HG02938 (cell line): Measurements from ENCODE around the gene WBP2.
A peak's percentile ranks its signal among the peaks of the same experiment; 100 is the strongest.

Experiments
- ATAC-seq: cut with Tn5 transposase; IDR thresholded peaks from one replicate; pipeline ENCODE4 v1.9.1; 2021; ENCODE audit warnings: mild to moderate bottlenecking, moderate library complexity; ENCODE audit not compliant: unreplicated experiment

Gene WBP2

DNA sequence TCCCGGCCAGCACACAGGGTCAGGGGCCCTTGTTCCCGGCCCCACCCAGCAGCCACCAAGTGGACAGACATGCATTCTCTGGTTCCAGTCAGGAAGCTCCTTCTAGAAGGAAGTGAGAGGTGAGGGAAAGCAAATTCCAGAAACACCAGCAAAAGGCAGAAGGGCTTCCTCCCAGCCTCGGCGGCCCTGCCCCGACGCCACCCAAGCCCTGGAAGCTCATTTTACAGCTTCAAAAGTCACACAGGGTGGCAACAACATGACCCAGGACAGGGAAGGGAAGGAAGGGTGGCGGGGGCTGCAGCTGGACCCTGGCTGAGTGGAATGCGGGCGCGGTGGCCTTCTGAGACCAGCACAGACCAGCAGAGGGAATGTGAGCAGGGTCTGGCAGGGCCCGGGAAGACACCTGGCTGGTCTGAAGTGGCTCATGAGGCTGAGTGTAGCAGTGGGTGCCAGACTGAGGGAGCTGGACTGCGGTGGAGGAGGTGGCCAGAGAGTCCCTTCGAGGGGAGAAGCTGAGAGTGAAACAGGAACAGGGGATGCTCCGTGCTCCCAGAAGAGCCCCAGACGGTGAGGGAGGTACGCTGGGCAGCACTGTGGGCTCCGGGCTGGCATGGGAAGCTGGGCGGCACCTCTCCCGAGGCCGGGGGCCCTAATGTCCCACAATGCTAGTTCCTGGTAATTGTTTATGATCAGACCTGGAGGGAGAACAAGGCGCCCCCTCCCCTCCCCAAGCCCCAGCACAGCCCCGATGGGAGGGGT, 9.0 kb downstream of the WBP2 start:
- ATAC-seq: no peak

DNA sequence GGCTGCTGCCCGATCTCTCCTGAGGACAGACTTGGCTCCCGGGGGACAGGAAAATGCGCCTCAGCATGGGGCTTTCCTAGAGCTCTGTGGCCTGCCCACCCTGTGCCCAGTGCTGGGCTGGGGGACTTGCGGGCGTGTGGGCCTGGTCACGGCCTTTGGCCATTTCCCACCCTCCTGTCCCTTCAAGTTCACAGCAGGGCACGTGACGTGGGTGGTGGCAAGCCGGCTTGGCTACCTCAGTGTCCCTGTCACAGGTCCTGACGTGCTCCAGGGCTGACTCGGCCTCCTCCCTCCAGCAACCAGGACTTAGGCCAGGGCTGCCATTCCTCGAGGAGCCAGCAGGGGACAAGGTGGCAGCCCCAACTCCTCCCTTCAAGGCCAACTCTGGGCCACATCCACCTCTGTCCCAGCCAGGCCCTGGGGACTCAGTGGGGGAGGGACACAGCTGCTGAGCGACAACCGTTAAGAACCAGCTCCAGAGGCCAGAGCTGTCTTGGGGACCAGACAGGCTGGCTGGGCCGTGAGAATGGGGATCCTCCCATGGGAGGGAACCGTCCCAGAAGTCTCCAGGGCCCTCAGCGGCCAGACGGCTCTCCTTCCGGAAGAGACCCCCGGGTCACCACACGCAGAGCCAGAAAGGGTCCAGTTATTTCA, 9.9 kb downstream of the WBP2 start:
- peak; percentile 73 for ATAC-seq

DNA sequence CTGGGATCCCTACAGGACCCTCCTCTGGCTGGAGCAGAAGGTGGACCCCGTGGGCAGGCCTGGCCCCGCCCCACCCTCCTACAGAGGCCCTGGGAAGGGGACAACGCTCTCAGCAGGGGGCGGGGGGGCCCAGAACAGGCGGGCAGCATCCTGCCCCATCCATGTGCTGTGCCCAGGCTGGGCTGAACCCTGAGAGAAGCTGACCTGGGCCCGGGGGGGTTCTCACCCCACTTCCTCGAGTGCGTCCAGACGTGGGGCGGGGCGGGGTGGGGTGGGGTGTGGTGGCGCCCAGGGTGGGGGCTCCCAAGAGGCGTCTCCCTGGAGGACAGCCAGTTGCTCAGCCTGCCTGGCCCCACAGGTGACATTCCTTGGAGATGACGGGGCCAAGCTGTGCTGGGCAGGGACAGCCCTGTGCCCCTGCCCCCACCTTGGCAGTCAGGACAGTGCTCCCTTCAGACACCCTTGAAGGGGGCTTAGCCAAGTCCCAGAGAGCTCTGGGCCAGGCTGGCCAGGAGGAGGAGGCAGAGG, 10.5 kb downstream of the WBP2 start:
- ATAC-seq: peak; percentile 12

DNA sequence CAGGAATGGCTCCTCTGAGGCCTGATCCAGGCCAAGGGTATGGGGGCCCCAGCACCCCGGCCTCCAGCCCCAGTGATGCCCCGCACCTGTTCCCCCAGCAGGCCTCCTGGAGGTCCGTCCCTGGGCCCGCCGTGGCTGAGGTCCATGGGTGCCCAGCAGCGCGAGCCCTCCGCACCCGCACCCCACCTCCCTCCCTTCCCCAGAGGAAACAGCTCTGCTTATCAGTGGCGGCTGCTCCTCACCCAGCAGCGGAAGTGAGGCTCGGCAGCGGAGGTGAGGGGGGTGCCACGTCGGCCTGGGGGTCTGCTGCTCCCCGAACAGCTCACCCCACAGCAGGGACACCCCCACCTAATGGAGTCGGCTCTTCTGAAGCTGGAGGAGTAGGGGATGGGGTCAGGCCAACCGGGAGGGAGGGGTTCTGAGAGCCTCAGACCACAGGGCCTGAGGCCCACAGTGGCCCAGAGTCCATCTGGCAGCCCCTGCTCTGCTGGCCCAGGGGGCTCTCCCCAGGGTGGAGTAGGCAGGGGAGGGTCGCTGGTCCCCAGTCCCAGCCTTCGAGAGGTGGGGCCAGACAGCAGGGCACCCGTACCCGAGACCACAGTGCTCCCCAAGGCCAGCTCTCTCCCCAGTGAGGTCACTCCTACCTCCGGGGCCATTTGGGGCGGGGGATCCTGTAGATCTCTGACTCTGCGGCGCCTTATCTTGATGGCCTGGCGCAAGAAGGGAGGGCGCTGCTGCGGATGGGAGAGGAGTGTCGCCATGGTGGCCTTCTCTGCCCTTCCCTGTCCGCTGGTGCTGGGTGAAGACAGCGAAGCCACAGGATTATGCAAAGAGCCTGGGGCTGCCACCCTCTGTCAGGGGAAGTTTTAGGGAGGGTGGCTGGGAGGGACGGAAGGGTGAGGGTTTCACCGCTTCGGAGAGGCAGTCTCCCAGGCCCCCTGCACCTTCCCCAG, 11.3 kb downstream of the WBP2 start, which contains the start of gene UNC13D:
Gene UNC13D (minus strand): TSS at position 828 of the 953 bp plus-strand sequence. CDS start 67 bp downstream, at position 761.
- ATAC-seq: no peak

DNA sequence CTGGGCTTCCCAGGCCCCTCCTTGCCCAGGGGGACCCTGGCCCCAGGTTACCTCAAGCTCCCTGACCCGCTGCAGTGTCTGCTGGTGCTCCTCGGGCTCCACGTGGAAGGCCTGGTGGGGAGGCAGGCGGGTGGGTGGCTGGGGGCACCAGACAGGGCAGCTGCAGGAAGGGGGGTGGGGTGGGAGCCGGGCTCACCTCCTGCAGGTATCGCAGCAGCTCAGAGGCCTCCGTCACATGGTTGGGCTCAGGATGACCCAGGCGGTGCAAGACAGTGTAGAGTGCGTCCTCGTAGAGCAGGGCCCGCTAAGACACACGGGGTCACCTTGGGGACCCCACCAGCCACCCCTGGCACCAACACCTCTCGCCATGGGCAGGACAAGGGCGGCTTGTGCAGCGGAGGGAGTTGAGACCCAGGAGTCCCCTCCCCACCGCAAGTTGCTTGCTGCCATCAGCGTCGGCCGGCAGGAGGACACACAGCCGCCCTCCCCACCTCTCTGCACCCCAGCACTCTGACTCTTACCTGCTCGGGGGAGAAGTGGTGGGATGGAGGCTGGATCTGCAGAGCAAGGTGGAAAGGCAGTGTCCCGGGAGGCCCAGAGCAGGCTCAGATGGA, 12.1 kb downstream of the WBP2 start:
- ATAC-seq: no peak

DNA sequence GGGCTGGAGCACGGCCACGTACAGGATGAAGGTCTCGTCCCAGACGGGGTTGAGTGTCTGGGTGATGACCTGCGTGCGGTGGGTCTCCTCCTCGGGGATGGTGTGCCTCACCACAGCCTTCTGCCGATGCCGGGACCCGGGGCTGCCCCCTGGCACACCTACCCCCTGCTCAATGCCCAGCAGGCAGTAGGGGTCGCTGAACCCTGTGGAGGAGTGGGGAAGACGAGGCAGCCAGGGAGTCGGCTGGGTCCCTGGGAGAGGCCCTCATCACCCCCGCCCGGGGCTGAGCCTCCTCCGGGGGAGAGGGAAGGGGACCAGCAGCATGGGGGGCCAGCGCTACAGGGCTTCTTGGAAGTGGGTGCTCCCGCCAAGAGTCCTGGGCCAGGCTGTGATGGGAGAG, 12.7 kb downstream of the WBP2 start:
- no peak for ATAC-seq

DNA sequence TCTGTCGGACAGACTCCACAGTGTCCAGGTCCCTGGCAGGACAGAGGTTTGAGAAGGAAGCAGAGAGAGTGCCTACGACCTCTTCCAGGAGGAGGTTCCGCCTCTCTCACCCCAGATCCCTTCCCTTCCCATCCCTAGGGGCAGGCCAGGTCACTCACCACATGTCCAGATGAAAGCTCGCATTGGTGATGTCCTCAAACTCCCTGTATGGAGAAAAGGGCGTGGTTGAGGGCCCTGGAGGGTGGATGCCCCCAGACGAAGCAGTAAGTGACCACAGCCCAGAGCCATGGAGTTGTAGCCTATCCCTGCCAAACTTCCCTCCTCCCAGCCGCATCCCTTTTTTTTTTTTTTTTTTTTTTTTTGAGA, 14.4 kb downstream of the WBP2 start:
- no peak for ATAC-seq

DNA sequence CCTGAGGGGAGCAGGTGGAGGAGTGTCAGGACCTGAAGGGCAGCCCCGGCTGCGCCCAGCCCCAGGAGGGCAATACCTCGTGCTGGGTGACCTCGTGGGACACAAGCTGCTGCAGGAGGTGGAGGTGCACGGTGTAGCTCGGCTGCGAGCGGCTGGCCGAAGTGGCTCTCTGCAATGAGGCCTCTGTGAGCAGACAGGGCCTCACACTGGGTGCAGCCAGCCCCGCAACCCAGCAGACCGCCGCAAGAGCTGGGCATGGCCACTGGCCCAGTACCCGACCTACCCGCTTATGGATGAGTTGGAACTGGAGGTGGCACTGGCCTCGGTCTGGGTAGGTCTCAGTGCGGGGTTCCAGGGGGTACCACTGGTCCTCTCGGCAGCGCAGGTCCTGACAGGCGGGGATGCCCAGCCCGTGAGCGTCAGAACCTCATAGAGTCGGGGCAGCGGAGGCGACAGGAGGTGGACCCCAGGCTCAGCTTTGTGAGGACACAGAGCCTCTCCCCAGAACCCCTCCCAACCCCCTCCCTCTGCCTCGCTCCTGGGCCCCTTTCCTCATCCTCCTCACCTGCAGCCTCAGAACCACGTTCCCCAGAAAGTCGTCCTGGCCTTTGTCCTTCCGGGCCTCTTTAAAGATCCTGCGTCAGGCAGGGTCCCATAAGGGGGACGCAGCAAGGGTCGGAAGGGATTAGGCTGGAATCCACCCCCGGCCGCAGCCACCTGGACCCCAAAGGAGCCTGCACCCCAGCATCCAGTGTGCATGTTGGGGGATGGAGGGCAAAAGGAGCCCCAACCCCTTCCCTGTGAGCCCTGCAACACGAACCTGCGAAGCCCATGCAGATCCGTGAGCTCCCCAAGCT, 15.0 kb downstream of the WBP2 start:
- ATAC-seq: no peak

DNA sequence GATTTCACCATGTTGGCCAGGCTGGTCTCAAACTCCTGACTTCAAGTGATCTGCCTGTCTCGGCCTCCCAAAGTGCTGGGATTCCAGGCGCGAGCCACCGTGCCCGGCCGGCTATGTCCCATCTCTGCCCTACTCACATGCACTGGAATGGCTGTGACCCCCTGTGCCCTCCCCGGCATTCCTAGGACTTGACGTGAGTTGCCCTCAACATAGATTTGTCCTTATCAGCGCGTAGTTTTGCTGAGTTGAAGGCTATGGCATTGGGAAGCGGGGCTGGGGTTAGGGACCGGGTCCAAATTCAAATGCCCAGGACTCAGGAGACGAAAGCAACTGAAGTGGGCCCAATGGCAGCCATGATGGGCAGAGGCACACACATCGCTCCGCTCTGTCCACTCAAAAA, 16.7 kb downstream of the WBP2 start:
- ATAC-seq: no peak

DNA sequence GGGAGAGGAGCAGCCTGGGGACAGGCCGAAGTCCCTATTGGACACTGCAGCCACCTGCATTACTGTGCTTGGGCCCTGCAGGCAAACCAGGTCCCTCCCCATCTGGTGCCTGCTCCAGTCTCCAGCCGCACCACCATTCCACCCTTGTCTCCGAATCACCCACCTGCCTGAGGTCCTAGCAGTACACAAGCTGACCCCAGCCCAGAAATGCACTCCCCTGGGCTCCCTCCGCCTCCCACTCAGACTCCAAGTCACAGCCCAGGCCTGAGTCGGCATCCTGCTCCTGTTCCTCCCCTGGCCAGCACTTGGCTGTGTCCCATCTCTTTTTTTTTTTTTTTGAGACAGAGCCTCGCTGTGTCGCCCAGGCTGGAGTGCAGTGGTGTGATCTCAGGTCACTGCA, 17.2 kb downstream of the WBP2 start:
- ATAC-seq: no peak

DNA sequence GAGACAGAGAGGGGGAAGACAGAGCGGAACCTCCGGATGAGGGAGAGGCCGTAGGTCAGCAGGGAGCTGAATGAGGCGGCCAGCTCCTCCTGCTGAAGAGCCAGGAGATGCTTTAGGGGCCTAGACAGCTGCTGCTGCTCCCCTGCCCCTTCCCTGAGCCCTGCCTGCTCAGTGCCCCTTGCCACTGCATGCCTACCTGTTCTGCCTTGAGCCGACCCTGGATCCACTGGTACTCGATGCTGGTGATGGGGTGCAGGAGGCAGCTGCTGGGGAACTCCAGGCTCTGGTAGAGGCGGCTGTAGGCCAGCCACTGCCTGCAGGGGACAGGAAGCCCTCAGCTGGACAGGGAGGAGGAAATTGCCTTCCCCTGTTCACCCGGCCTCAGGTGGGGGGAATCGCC, 18.5 kb downstream of the WBP2 start:
- ATAC-seq: no peak

DNA sequence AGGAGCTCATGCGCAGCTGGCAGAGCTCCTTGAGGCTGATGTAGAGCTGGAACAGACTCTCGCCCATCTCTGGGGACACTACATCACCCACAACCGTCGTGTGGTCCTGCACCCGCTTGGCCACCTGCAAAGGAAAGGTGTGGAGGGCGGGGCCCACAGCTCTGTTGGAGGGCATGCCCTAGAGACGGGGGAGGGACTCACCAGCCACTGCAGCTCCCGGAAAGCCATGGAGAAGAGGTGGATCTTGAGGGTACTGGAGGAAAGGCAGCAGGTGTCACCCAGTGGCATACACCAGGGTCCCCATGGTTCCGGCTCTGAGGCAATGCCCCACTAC, 19.5 kb downstream of the WBP2 start:
- ATAC-seq: no peak

DNA sequence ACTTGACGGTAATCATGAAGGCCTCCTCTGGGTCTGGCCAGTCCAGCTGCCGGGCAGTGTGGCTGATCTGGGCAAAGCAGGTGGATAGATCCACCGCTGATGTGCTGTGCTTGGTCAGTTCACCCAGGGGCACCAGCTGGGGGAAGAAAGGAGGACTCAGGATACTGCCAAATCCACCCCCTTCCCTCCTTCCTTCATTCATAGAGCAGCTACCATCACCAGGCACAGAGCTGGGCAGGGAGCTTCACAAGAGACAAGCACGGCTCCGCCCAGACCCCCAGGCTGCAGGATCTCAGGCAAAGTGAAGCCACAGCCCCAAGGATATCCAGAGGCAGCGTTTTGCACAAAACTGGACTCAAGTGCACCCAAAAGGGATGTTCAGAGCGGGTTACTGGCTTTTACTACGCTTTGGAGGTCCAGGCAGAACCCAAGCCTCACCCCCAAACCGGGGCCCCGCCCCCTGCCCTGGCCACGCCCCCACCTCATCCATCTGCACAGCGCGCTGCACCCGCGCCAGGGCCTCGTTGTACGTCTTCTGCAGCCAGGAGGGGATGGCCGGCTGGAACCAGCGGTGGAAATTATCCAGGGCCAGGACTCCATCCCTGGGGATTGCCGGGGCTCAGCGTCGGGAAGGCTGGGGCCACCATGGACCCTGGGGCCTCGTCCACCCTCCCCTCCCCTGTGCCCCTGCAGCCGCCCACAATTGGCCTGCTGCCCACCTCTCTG, 20.0 kb downstream of the WBP2 start:
- ATAC-seq: no peak

DNA sequence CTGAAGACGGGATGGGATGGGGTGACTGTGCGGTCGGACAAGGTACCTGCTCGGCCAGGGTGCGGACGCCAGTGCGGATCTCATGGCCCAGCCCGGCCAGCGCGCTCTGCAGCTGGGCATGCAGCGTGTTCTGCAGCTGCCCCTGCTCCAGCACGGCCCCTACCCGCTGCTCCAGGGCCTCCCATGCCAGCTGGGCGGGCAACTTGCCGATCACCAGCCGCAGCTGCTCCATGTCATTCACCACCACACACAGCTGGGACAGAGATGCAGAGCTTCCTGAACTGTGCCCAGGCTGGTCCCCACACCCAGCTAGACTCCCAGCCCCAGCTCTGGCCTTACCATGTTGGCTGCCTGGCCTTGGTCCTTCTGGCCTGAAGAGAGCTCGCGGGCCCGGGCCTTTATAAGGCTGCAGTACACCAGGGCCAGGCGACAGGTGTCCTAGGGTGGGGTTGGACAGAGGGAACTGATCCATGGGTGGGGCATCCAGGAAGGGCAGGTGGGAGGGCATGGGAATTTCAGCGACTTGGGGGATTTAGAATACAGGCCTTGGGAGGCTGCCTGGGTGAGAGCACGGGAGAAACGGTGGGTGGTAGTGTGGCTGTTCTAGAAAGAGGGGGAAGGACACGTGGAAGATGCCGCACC, 20.7 kb downstream of the WBP2 start:
- ATAC-seq: no peak

DNA sequence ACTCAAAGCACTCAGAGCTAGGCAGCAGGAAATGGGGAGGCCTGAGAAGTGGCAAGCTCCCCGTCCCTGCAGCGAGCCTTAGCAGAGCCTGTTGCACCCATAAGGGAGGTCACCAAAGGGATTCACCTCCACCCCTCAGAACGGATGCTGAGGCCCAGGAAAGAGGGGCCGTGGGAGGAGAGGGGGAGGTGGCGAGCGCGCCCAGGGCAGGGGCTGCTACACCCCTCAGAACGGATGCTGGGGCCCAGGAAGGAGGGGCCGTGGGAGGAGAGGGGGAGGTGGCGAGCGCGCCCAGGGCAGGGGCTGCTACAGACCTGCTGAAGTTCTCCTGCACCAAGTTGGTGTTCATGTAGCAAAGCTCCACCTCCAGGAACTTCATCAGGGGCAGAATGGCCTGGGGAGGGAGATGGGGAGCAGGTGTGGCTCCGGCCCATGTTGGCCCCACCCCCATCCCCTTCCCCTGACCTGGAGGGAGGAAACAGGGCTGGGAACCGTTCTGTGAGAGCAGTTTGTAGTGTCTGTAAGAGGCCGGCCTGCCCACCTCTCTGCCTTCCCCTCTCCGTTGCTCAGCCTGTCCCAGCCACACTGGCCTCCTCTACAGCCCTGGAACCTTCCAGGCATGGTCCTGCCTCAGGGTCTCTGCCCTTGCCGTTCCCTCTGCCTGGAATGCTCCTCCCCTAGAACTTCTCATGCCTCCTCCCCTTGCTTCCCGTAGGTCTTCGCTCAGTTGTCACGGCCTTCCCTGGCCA, 22.3 kb downstream of the WBP2 start:
- no peak for ATAC-seq

DNA sequence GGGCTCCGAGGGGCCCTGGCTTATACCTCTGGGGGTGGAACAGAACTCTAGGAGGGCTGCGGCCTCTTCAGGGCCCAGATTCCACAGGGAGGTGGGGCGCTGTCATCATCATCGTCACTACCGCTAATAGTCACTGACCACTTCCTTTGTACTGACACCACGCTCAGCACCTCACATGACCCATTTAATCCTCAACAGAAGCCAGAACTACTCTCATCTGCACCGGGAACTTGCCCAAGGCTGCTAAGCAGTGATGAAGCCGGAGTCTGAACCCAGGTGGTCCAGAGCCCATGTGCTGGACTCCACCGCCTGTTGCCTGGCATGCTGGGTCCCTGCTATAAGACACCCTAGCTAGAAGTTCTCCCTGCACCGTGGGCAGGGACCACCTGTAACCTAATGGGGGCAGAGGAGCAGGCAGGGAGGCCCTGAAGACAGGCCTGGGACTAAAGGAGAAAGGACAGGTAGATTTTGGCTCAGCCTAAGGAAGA, 22.9 kb downstream of the WBP2 start:
- no peak for ATAC-seq

DNA sequence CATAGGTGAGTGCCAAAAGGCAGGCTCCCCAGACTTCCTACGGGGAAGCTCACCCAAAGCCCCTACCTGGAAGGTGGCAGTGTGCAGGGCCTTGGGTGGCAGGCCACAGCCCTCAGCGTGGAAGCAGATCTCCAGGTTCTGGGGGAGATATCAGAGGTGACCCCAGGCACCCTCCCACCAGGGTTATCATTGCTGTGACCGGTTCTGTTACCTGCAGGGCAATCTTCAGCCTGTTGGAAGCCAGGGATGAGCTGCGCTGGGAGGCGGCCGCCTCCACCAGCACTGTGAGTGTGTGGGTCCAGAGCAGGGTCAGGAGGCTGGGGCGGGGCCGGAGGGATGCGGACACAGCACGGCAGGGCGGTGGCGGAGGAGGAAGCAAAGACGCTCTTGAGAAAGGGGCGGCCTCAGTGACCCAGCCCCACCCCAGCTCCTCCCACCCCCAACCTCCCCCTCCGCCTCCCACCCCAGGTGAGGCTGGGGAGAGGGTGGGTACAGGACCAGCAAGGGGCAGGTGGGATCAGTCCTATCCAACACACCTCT, 24.0 kb downstream of the WBP2 start:
- ATAC-seq: no peak
